Vagina (tissue), 2 donors: ENCODE measurements around the gene TUBA1B. TPM values are rescaled to one million over a fixed set of nuclear protein-coding genes. Genes with fewer than 3 reads are reported as not detected.
A peak's percentile ranks its signal among the peaks of the same experiment; 100 is the strongest.

ENCODE experiments used
- DNase-seq, 2 donors: peaks; one replicate each; pipeline ENCODE4 v3.0.0-alpha.2; 2017; ENCODE audit errors: extremely low spot score in 2 of 2
- H3K27ac ChIP-seq: fragments of 200-600 bp; sonication (generic); one replicate; pipeline ENCODE4 v1.5.1; 2019
- H3K27me3 ChIP-seq: fragments of 200-600 bp; sonication (generic); one replicate; pipeline ENCODE4 v1.5.1; 2019
- H3K36me3 ChIP-seq, 2 donors: fragments of 200-600 bp; sonication (generic); one replicate each; pipeline ENCODE4 v1.5.1; 2017 to 2019
- H3K4me1 ChIP-seq: fragments of 200-600 bp; sonication (generic); one replicate; pipeline ENCODE4 v1.5.1; 2019
- H3K4me3 ChIP-seq, 2 donors: fragments of 200-600 bp; sonication (generic); 1 replicate in 1 of 2; 2 replicates in 1 of 2; pipeline ENCODE4 v1.5.1; 2016 to 2019
- H3K9me3 ChIP-seq: fragments of 200-600 bp; sonication (generic); one replicate; pipeline ENCODE4 v1.5.1; 2019
- POLR2A ChIP-seq, 2 donors: fragments of 450-650 bp; IDR thresholded peaks; one replicate each; pipeline ENCODE4 v1.6.1; 2017; ENCODE audit warnings: antibody characterized with exemption in 2 of 2, mild to moderate bottlenecking in 2 of 2, moderate library complexity in 2 of 2
- POLR2AphosphoS5 ChIP-seq, 2 donors: sonication (generic); formaldehyde crosslinking; IDR thresholded peaks; one replicate each; pipeline ENCODE4 v1.9.0; 2017; ENCODE audit warnings: antibody characterized with exemption in 2 of 2, mild to moderate bottlenecking in 2 of 2, low read depth in 1 of 2; ENCODE audit not compliant: insufficient read depth in 1 of 2
- intact Hi-C: fragments of 100-400 bp; cut with DNase I; formaldehyde crosslinking; loops from one replicate; pipeline ENCODE4 v1.15.1; 2023
- total RNA-seq: library from RNA; depleted of rRNA; stranded (reverse); fragments of >200 nt; gene quantifications from one replicate; pipeline ENCODE4 v1.2.3, GENCODE V29; 2016
- TF ChIP-seq, protein P1 (sequence below), 3 experiments: fragments of 450-650 bp in 2 of 3; fragments of 200-600 bp in 1 of 3; sonication (generic) in 1 of 3; IDR thresholded peaks; one replicate each; pipeline ENCODE4 v1.5.1; 2017 to 2019; ENCODE audit warnings: antibody characterized with exemption in 3 of 3, mild to moderate bottlenecking in 2 of 3, moderate library complexity in 2 of 3

The TUBA1B gene
- total RNA-seq, 1 donor from 2014 or later = 638 TPM

DNA sequence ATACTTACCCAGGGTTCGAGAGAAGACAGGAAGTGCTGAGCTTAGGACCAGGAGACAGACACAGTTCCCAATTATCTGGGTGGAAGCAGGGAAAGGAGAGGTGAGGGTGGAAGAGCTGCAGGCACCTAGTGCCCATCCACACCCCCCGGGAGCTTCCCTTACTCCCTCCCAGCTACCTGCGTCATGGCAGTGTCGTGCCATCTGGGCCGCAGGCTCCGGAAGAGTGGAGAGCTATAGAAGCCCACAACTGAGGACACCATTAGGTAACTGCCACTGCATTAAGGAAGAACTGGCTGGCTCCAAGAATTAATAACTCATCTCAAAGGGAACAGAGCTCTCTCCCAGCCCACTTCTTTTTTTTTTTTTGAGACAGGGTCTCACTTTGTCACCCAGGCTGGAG, 30.8 kb downstream of the TUBA1B start:
- TF ChIP-seq POLR2AphosphoS5 (IDR thresholded peaks at IDR 0.05; ENCODE audit: insufficient read depth in 1 of 2, low read depth in 1 of 2) (no peak), POLR2A (IDR thresholded peaks at IDR 0.05) (no peak)
- TF ChIP-seq, protein P1, sequence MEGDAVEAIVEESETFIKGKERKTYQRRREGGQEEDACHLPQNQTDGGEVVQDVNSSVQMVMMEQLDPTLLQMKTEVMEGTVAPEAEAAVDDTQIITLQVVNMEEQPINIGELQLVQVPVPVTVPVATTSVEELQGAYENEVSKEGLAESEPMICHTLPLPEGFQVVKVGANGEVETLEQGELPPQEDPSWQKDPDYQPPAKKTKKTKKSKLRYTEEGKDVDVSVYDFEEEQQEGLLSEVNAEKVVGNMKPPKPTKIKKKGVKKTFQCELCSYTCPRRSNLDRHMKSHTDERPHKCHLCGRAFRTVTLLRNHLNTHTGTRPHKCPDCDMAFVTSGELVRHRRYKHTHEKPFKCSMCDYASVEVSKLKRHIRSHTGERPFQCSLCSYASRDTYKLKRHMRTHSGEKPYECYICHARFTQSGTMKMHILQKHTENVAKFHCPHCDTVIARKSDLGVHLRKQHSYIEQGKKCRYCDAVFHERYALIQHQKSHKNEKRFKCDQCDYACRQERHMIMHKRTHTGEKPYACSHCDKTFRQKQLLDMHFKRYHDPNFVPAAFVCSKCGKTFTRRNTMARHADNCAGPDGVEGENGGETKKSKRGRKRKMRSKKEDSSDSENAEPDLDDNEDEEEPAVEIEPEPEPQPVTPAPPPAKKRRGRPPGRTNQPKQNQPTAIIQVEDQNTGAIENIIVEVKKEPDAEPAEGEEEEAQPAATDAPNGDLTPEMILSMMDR (IDR thresholded peaks at IDR 0.05) = no peak
- no peaks in the 10 kb centered on the region for H3K9me3 ChIP-seq
- H3K4me3 ChIP-seq = no peak overlapping the region
- intact Hi-C loops = no loop called here
- H3K27ac ChIP-seq = no peak overlapping the region
- peaks cover 10% of the 10 kb centered on the region for H3K4me1 ChIP-seq
- no peak for DNase-seq
- H3K27me3 ChIP-seq = no peaks in the 10 kb centered on the region
- peaks cover 3 to 77% of the 10 kb centered on the region in 2 donors for H3K36me3 ChIP-seq

DNA sequence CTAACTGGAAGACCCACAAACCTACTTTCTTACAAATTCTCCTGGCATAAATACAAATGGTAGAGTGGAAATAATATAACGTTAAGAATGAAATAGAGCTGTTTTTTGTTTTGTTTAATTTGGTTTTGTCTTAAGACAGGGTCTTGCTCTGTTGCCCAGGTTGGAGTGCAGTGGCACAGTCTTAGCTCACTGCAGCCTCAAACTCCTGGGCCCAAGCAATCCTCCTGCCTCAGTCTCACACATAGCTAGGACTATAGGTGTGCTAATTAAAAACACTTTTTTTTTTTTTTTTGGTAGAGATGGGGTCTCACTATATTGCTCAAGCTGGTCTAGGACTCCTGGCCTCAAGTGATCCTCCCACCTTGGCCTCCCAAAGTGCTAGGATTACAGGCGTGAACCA, 32.5 kb downstream of the TUBA1B start:
- Histone ChIP-seq H3K27ac (no peak overlapping the region), H3K27me3 (no peaks in the 10 kb centered on the region), H3K4me1 (peaks cover 14% of the 10 kb centered on the region), H3K36me3 (peaks cover 3 to 64% of the 10 kb centered on the region in 2 donors), H3K9me3 (no peaks in the 10 kb centered on the region), H3K4me3 (no peak overlapping the region)
- intact Hi-C loops = loop anchor here (10.0 kb wide), 1 partner anchor 136 kb away; no protein-coding TSS in a partner anchor
- TF ChIP-seq POLR2A (IDR thresholded peaks at IDR 0.05) = no peak
- no peak for TF ChIP-seq POLR2AphosphoS5 (IDR thresholded peaks at IDR 0.05; ENCODE audit: insufficient read depth in 1 of 2, low read depth in 1 of 2)
- TF ChIP-seq, protein P1 (IDR thresholded peaks at IDR 0.05) = no peak
- no peak for DNase-seq

DNA sequence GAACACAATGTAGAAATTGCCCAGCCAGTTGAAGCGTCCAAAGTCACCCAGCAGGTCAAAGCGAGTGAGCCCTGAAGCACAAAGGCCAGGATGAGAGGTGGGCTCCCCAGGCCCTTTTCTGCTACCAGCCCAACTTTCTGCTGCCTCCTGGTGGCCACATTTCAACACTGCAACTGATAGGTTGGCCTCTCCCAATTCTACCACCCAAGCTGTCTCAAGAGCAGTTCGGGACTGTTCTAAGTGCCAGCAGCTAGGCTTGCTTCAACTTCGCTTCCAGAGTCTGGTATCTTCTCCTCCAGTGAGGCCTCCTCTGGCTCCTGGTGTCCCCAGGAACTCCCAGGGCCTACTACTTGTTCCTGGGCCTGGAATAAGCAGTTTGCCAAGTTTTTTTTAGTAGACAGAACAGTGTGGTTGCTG, 33.2 kb downstream of the TUBA1B start:
- Histone ChIP-seq H3K9me3 (no peaks in the 10 kb centered on the region), H3K27ac (no peak overlapping the region), H3K27me3 (no peaks in the 10 kb centered on the region), H3K4me3 (no peak overlapping the region), H3K36me3 (peaks cover 3 to 57% of the 10 kb centered on the region in 2 donors), H3K4me1 (peaks cover 21% of the 10 kb centered on the region)
- DNase-seq = no peak
- intact Hi-C loops = loop anchor here (10.0 kb wide), 1 partner anchor 137 kb away; no protein-coding TSS in a partner anchor
- TF ChIP-seq, protein P1 (IDR thresholded peaks at IDR 0.05) = peak; percentile 36 to 64 (median 55)
- TF ChIP-seq POLR2AphosphoS5 (IDR thresholded peaks at IDR 0.05; ENCODE audit: insufficient read depth in 1 of 2, low read depth in 1 of 2) = no peak
- TF ChIP-seq POLR2A (IDR thresholded peaks at IDR 0.05) = no peak

DNA sequence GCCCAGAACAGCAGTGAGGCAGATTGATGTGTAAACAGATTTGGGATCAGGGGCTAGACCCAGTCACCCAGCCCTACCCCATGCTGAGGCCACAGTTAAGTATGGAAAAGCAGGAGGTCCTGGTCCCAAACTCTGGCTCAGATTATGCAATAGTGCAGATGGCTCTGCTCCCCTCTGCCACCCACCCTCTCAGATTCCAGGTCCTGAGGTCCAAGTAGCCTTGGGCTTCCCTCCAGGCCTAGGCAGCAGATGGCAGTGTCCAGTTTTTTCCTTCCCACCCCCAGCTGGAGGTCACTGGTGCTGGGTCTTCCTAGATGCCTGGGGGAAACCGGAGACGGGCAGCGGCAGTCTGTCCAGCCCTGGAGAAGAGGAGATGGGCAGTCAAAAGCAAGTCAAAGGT, 33.8 kb downstream of the TUBA1B start:
- Histone ChIP-seq H3K4me1 (peaks cover 22% of the 10 kb centered on the region), H3K27ac (no peak overlapping the region), H3K4me3 (no peak overlapping the region), H3K27me3 (no peaks in the 10 kb centered on the region), H3K36me3 (peaks cover 3 to 53% of the 10 kb centered on the region in 2 donors), H3K9me3 (no peaks in the 10 kb centered on the region)
- TF ChIP-seq, protein P1 (IDR thresholded peaks at IDR 0.05) = no peak
- intact Hi-C loops = loop anchor here (10.0 kb wide), 1 partner anchor 137 kb away; no protein-coding TSS in a partner anchor
- DNase-seq = no peak

DNA sequence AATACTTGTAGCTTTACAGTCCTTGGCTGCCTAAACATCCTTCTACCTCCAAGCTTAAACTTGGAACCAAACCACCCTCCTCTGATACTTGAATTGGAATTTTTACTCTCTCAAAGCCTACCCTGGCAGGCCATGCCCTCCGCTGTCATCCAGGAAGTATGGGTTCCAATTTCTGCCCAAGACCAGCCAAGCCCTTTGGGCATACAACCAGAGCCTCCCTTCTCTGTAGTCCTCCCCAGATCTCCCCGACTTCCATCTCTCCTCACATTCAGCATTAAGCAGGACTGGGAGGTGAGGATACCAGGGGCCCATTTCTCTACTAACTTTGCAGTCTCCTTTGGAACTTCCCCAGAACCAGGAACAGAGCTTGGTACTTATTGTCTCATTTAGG, 36.2 kb downstream of the TUBA1B start:
- peaks cover 46% of the 10 kb centered on the region for H3K4me1 ChIP-seq
- intact Hi-C loops = loop anchor here (10.0 kb wide), 1 partner anchor 140 kb away; no protein-coding TSS in a partner anchor
- no peak for TF ChIP-seq POLR2AphosphoS5 (IDR thresholded peaks at IDR 0.05; ENCODE audit: insufficient read depth in 1 of 2, low read depth in 1 of 2)
- TF ChIP-seq POLR2A (IDR thresholded peaks at IDR 0.05) = no peak
- TF ChIP-seq, protein P1 (IDR thresholded peaks at IDR 0.05) = no peak
- no peak overlapping the region for H3K27ac ChIP-seq
- H3K27me3 ChIP-seq = no peaks in the 10 kb centered on the region
- no peaks in the 10 kb centered on the region for H3K9me3 ChIP-seq
- no peak for DNase-seq
- no peak overlapping the region for H3K4me3 ChIP-seq
- H3K36me3 ChIP-seq = peaks cover 3 to 29% of the 10 kb centered on the region in 2 donors
